HG03139 (cell line): ENCODE results near the gene CXCL3.

Source experiments
- ATAC-seq: cut with Tn5 transposase; IDR thresholded peaks from one replicate; pipeline ENCODE4 v1.9.1; 2021; ENCODE audit not compliant: unreplicated experiment

Gene CXCL3

DNA sequence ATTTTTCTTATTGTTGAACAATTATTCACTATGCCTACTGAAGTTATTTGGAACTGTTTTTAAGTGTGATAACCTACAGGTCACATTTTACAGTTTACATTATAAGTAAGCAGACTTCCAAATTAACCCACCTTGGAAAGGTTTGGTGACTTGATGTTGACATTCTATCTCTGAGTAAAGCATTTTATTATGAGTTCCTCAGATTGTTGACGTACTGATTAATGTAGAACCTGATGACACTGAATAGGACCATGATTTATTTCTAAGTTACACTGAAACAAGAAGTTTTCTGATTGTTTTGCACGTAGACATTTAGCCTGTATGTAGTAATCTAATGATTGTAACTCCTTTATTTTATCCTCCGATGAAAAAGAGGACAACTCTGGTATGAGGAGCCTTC, 17.0 kb upstream of the CXCL3 start:
- ATAC-seq, result no peak

DNA sequence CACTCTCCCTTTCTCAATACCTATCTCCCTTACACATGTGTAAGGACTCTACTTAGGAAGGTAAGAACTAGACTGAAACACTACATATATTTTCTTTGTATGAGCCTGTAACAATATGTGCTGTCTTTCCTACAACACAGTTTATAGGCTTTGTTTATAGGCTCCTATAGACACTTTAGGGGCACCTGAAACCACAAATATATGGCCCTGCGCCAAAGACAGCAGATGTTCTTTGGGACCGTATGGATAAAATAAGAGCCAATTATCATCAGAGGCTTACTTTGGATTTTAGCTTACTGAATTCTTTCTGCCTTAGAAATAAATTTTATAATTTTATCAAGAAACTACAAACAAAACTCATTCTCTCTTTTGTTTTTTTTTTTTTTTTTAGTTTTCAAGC, 16.6 kb upstream of the CXCL3 start:
- ATAC-seq, result no peak

DNA sequence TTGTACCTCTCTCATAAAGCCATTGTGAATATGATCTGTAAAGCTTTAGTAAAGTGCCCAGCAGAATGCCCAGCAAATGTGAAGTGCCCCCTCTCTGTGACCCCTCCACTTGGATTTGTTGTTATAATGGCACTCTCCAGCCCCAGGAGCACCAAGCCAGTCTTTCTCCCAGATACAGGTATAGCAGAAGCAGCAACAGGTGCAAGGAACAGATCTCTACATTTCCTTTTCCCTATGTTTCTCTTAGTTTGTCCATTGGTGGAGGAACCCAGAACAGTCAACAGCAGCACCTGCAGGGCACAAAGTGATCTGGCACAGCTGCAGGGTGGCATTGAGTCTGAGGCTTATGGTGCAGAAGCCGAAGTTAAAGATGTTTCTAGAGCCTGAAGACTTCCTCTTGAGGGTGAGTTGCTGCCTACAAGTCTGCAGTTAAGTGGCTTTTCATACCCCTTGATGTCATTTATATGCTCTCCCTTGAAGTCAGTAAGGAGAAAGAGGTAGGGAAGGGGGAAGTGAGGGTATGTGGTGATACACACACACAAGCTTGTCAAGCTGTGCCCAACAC, 16.1 kb upstream of the CXCL3 start:
- ATAC-seq, result no peak

DNA sequence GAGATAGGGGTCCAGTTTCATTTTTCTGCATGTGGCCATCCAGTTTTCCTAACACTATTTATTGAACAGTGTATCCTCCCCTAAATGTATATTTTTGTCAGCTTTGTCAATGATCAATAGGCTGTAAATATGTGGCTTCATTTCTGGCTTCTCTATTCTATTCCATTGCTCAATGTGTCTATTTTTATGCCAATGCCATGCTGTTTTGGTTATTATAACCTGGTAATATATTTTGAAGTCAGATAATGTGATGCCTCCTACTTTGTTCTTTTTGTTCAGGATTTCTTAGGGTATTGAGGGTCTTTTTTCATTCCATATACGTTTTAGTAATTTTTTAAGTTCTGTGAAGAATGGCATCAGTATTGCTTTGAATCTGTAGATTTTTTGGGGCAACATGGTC, 8.7 kb upstream of the CXCL3 start:
- no peak for ATAC-seq

DNA sequence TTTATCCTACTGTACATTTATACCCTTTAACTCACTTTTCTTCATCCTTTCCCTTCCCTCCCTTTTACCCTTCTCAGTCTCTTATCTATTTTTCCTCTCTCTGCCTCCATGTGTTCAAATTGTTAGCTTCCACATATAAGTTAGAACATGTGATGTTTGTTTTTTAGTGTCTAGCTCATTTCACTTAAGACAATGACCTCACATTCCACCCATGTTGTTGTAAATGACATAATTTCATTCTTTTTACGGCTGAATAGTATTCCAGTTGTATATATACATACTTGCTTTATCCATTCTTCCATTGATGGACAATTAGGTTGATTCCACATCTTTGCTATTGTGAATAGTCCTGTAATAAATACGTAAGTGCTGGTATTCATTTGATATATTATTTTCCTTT, 7.3 kb upstream of the CXCL3 start:
- ATAC-seq, result no peak

DNA sequence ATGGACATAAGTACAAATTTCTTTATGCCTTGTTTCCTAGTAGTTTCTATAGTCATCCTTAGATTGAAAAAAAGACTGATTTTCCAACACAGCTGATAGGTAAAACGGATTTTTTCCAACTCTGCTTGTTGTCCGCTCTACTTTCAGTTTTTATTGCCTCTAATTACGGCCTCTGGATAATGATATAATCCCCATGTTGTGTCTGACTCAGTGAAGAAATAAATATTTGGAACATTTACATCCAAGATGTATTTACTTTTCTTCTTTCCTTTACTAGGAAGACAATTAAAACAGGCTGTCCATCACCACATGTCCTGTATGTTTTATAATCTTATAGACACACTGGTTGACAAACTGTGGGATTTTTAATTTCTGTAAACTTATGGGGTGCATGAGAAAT, 6.8 kb upstream of the CXCL3 start:
- ATAC-seq, result no peak

DNA sequence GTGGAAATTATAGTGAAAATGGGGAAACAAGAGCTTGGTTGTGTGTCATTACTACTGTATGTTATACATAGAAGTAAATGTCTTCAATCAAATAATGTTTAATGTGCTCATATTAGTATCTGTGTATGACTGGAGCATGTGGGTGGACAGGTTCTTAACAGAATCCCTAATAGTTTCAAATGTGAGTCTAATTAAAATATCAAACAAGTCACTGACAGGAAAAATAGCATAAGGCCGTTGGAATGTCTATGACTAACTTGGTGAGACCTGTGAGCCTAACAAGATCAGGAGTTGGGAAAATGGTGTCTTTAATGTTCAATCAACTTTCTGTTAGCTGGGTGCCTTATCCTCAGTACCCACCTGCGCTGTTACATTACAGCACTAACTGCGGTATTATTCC, 6.2 kb upstream of the CXCL3 start:
- no peak for ATAC-seq

DNA sequence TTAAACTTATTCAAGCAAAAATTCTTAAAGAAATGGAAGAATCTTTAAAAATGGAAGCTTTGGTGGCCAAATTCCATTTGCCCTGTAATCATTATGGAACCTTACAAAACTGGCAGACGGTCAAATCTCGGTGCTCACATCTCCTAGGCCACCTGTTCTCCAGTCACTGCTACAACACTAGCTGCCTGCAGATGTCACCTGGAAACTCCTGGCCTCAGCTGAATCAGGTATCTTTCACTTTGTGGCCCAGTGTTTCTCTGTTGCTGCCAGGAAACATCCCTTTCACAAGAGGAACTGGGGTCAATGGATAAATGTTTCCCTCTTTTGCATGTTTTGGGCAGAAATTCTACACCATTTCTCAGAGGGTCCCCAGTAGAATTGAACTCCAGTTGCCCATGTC, 4.2 kb upstream of the CXCL3 start:
- ATAC-seq, result no peak

DNA sequence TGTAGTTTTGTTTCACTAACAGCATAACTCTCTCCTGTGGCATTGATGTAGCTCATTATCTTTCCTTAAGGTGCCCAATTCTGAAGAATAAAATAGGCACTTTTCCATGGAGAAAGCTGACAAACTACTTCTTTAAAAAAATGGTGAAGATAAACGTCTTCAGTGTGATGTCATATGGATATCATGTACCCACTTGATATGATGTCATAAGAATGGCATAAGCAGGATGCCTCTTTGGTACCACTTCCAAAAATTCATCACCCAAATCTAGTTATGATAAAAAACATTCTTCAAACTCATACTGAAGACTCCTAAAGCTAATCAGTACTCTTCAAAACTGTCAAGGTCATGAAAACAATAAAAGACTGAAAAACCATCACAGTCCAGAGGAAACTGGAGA, 2.9 kb upstream of the CXCL3 start:
- ATAC-seq, result no peak

DNA sequence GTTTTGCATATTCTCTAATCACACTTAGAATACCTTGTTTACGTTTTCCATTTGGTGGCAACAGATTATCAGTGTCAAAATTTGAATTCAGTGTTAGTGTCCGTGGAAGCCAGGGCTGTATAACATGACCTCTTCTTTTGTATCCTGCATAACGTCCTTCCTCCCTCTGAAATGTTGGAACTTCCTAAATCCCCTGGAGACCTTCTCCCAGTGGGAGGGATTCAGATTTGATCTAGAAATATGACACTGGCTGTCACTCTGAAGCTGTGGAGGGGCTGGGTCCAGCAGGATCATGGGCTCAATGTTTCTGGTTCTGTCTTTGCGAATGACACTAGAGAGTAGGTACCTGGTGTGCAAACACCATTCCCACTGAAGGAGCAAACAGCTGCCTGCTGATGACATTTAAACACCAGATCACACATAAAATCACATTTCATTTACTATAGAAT, 850 bp upstream of the CXCL3 start:
- ATAC-seq, result no peak

DNA sequence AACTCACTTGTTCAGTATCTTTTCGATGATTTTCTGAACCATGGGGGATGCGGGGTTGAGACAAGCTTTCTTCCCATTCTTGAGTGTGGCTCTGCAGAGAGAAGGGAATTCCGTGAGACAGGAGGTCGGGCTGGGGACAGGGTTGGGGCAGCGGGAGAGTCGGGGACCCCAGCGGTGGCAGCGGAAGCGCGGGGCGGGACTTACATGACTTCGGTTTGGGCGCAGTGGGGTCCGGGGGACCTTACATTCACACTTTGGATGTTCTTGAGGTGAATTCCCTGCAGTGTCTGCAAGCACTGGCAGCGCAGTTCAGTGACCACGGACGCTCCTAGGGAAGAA, 434 bp downstream of the CXCL3 start:
- no peak for ATAC-seq

DNA sequence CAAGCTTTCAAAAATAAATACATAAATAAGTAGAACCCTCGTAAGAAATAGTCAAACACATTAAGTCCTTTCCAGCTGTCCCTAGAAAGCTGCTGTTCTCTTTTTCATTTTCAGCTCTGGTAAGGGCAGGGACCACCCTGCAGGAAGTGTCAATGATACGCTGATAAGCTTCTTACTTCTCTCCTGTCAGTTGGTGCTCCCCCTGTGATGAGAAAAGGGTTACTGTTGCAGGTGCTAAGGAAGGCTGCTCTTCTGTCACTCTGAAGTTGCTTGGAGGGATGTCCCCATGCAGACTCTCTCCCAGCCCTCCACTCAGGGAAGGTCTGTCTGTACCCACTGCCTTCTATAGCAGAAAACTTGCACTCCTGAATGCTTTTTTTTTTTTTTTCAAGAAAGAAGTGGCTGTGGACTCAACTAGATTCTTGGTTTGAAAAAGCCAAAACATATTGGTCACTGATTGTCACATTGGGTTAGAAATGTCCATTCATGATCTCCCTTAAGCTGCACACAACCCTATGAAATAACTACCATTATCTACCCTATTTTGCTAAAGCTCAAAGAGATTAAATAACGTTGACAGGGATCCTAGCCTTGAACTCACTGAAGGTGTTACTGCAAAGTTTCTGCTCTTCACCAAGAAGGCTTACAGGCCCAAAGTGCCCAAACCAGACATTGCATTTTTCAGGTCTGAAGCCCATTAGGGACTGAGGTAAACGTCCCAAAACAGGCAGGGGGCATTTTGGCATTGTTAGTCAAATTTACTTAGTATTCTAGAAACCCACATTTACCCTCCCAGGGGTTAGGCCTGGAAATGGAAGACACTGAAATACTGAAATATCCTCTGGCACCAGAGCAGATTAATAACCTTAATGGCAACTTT, 1.2 kb downstream of the CXCL3 start:
- ATAC-seq, result no peak

DNA sequence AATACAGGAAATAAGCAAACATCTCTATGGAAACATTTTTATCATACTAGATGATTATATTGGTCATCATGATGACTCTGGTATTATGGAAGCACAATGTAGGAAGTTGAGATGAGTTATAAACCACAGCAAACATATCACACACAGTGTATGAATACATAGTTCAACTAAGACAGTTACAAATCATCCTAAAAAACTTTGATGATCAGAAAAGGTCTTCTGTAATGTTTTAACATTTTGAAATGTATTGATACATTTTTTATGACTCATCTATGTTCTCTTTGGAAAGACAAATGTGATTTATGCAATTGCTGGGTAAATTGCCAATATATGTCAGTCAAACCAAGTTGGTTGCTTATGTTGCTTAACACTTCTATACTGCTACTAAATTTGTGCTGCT, 4.8 kb downstream of the CXCL3 start:
- ATAC-seq, result no peak

DNA sequence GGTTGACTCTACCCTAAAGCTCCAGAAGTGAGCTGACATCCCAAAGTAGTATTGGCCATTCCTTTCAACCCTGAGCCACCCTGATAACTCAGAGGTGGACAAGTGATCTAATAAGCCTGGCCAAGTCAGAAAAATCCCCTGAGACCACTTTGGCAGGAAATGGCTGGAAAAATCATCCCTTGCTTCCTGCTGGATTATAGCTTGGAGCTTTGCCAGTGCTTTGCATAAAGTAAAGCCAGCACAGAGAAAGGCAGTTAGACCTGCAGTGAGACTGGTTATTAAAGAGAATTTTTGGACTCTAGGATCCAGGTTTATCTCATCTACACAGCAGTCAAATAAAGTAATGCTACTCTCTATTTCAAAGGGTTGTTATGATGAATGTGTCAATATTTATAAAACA, 6.4 kb downstream of the CXCL3 start:
- no peak for ATAC-seq

DNA sequence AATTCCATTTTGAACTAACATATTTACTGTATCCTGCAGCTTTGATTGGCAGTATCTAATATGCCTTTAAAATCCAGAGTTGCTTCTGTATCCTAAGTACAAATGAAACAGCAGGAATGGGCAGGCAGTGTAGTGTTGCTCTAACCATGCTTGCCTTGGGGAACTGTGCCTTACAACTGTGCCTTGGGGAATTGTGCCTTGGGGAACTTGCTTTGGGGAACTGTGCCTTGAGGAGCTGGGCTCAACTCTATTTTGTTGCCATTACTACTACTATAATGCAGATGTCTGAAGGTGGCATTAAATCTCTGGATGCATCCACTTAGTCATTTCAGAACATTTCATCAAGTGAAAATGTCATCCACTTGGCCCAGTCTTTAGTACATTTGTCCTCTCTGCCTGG, 6.9 kb downstream of the CXCL3 start:
- no peak for ATAC-seq

DNA sequence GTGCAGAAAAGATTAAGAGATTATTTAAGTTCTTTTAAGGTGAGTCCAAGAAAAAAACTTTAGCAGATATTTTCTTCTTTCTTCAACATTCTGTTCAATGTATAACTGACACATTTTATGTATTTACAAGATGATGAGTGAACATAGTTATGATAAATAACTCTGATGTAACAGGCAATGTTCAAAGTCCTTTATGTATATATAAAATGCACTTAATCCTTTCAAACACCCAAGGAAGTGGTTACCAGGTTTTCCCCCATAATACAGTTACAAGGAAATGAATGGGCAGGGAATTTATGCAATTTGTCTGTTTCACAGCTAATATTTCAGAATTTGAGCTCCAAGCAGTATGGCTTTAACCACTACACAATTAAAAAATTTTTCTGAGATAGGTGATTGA, 8.2 kb downstream of the CXCL3 start:
- ATAC-seq, result no peak

DNA sequence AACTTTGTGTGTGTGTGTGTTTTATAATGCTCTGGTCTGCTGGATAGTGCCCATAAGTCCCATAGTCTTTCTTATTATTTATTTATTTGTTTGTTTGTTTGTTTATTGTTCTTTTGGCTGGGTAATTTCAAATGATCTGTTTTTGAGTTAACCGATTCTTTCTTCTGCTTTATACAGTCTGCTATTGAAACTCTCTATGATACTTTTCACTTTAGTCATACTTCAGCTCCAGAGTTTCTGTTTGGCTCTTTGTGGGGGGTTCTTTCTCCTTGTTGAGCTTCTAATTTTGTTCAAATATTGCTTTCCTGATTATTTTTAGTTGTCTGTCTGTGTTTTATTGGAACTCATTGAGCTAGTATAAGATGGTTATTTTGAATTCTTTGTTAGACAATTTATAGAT, 10.0 kb downstream of the CXCL3 start:
- no peak for ATAC-seq

DNA sequence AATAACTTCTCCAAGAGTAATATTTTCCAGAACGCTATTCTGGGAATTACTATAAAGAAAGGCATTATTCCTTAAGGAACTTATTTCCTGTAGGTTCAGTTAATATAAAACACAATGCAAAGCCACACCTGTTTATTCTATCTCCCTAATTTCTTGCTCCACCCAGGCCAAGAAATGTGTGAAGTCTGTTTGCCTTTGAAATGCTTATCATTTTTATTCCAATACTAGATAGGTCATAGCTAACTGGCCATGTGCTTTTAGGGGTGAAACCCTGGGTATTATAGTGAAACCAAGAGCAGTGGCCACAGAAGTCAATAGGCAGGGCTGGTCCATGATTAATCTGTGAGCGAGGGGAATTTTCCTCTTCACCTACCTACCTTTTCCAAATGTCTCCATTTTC, 14.8 kb downstream of the CXCL3 start:
- ATAC-seq, result no peak

DNA sequence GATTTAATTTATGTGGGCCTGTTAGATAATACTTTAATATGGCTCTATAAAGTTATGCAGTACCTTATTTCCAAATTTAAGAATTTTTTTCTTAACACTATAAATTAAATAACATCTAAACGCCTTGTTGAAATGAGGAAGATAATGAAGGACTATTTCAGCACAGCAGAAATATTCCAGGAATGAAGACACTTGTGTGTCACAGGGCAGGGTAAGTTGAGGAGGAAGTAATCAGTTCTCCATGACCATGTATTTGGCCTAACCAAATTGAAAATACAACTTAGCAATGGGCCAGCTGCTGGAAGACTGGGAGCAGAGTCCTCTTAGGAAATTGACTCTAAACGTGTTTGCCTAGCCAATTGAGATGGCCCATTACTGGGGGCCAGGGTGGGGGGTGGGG, 16.9 kb downstream of the CXCL3 start:
- no peak for ATAC-seq

DNA sequence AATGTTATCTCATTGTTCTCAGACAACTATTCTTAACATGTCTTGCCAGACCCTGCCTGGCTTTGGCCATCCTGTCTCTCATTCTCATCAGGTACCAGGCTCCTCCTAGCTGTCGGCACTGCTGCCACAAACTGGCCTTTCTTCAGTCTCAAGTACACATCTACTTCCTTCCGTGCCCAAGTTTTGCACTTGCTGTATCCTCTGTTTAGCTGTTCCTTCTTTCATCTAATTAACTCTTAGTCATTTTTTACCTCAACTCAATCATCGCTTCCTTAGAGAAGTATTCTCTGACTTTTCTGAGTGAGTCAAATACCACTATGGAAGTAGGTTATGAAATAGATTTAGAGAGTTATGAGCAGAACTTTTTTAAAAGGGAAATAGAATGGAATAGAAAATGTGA, 19.7 kb downstream of the CXCL3 start:
- no peak for ATAC-seq

DNA sequence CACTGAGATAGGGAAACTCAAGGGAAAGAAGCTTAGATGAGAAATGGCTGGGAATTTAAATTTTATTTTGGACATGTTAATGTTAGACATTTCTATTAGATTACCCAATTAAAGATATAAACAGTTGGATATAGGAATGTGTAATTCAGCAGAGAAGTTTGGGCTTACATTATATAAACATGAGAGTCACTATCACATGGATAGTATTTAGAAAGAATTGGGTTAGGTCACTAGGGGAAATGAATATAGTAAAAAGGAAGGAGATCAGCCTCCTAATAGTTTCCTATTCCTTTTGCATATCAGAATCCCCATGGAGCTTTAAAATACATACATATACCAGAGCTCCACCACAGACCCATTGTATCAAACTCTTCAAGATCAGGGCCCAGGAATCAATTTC, 20.4 kb downstream of the CXCL3 start:
- no peak for ATAC-seq

DNA sequence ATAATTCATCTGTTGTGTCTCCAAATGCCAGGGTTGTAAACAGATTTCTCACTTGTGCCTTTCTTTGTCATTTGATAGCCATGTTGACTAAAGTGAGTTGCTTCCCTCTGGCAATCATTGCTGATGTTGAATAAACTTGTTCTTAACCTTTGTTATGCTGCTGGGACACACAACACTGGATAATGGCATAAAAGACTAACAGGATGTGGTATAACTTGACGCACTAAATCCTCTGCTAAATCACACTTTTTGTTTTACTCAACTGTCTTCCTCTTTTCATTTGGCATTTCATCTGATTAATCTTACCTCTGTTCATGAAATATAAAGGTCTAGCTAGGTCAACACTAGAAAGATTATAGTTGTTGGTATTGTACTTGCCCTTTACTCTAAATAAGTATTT, 22.4 kb downstream of the CXCL3 start:
- ATAC-seq, result no peak
